ENCODE measurements around the gene PTTG1. TPM values are rescaled to one million over a fixed set of nuclear protein-coding genes. Genes with fewer than 3 reads are reported as not detected.

Gene PTTG1
- total and polyA plus RNA-seq, 2 experiments from 2014 or later: 394 to 620 TPM

- H3K4me1 Mint-ChIP-seq: peaks cover 13% of the 10 kb centered on the region; the same call in 2 of the 3 replicates
- H3K4me3 Mint-ChIP-seq: no peak overlapping the region
- H3K9me3 Mint-ChIP-seq: peaks cover 12% of the 10 kb centered on the region; the same call in 2 of the 3 replicates
- H3K36me3 Mint-ChIP-seq (ENCODE audit: low read depth): no peaks in the 10 kb centered on the region
- no peak for TF ChIP-seq ZNF114 (CRISPR knock-in tag; IDR thresholded peaks at IDR 0.05)
- TF ChIP-seq POLR2AphosphoS5 (IDR thresholded peaks at IDR 0.05; ENCODE audit: low read depth): no peak
- TF ChIP-seq CREB1 (CRISPR knock-in tag; IDR thresholded peaks at IDR 0.05; ENCODE audit: low read depth): no peak
- no peak for TF ChIP-seq EZH2 (IDR thresholded peaks at IDR 0.05; ENCODE audit: low read depth, unreplicated experiment)
- no peak for TF ChIP-seq EZH2phosphoT487 (IDR thresholded peaks at IDR 0.05; ENCODE audit: unreplicated experiment)
- TF ChIP-seq STAT1 (IDR thresholded peaks at IDR 0.05; ENCODE audit: unreplicated experiment): no peak
- no peak for TF ChIP-seq JUNB (IDR thresholded peaks at IDR 0.05; ENCODE audit: unreplicated experiment)
- no peak for TF ChIP-seq REST (IDR thresholded peaks at IDR 0.05; ENCODE audit: unreplicated experiment)
- TF ChIP-seq ZNF462 (CRISPR knock-in tag; IDR thresholded peaks at IDR 0.05): no peak
- no peak for TF ChIP-seq ZNF331 (CRISPR knock-in tag; IDR thresholded peaks at IDR 0.05; ENCODE audit: low read depth)
- Histone ChIP-seq H3K4me1 (ENCODE audit: insufficient read depth) (peaks cover 16% of the 10 kb centered on the region), H3F3A (replicated peaks; ENCODE audit: low read depth) (no peaks in the 10 kb centered on the region), H4K20me1 (replicated peaks; ENCODE audit: insufficient read depth) (no peaks in the 10 kb centered on the region), H3K4me2 (no peak overlapping the region), H3K36me3 (ENCODE audit: insufficient read depth) (no peaks in the 10 kb centered on the region), H3K4me3 (no peak overlapping the region), H3K27ac (ENCODE audit: low read depth) (no peak overlapping the region), H3K27me3 (ENCODE audit: insufficient read depth) (no peaks in the 10 kb centered on the region), H2AFZ (no peak overlapping the region), H3K9me2 (ENCODE audit: insufficient read depth) (no peaks in the 10 kb centered on the region), H3K79me2 (replicated peaks; ENCODE audit: insufficient read depth) (no peaks in the 10 kb centered on the region)
- no peaks in the 10 kb centered on the region for H3K27me3 Mint-ChIP-seq (ENCODE audit: insufficient read depth, low read depth, poor library complexity)
- no peak overlapping the region for H3K27ac Mint-ChIP-seq
- no peak for ATAC-seq
- no peak for DNase-seq (ENCODE audit: low spot score)
These were observed 42.8 kb downstream of the PTTG1 start for GRCh38 chr5:160464466-160464797.
